Common myeloid progenitor, CD34-positive (primary cell): Measurements from ENCODE around the gene CCNH.
A peak's percentile ranks its signal among the peaks of the same experiment; 100 is the strongest.

Experiments
- CTCF ChIA-PET: fragments of 350-600 bp; sonication (Branson Sonifier 250); formaldehyde crosslinking; loops from one replicate; lab custom pipeline; 2021; ENCODE audit warnings: antibody characterized with exemption; lab: Charles Lee
- POLR2A ChIA-PET: fragments of 350-600 bp; sonication (Branson Sonifier 250); formaldehyde crosslinking; loops from one replicate; lab custom pipeline; 2021; ENCODE audit warnings: antibody characterized with exemption; lab: Charles Lee
- DNase-seq, 3 donors: peaks; one replicate each; pipeline versions ENCODE4 v3.0.0 to v3.0.0-alpha.2; 2013
- H3K27ac ChIP-seq, 2 experiments: 1 replicate in 1 of 2; 2 replicates in 1 of 2; pipeline ENCODE4 v1.7.0; 2013; ENCODE audit warnings: inconsistent platforms in 2 of 2, low read length in 2 of 2, mild to moderate bottlenecking in 2 of 2, low read depth in 1 of 2, moderate library complexity in 1 of 2; ENCODE audit not compliant: severe bottlenecking in 2 of 2, insufficient read depth in 1 of 2, poor library complexity in 1 of 2
- H3K27me3 ChIP-seq, 5 experiments: replicated peaks in 2 of 5; 1 replicate in 3 of 5; 2 replicates in 2 of 5; pipeline versions ENCODE4 v1.6.1 to v1.7.0; 2013; ENCODE audit warnings: low read length in 4 of 5, mild to moderate bottlenecking in 2 of 5, moderate library complexity in 2 of 5, inconsistent platforms in 1 of 5; ENCODE audit not compliant: insufficient read depth in 5 of 5, control insufficient read depth in 4 of 5
- H3K36me3 ChIP-seq, 4 experiments: 1 replicate in 2 of 4; 2 replicates in 2 of 4; pipeline versions ENCODE4 v1.6.1 to v1.7.0; 2013; ENCODE audit warnings: low read length in 3 of 4, control low read depth in 1 of 4, mild to moderate bottlenecking in 1 of 4; ENCODE audit not compliant: control insufficient read depth in 4 of 4, insufficient read depth in 4 of 4
- H3K4me1 ChIP-seq, 4 experiments: 1 replicate in 3 of 4; 2 replicates in 1 of 4; pipeline versions ENCODE4 v1.6.1 to v1.7.1; 2013; ENCODE audit warnings: low read length in 3 of 4, mild to moderate bottlenecking in 3 of 4, control low read depth in 1 of 4, inconsistent platforms in 1 of 4, moderate library complexity in 1 of 4; ENCODE audit not compliant: control insufficient read depth in 4 of 4, insufficient read depth in 4 of 4; ENCODE audit errors: control extremely low read depth in 1 of 4
- H3K4me3 ChIP-seq, 7 experiments: 1 replicate in 4 of 7; 2 replicates in 3 of 7; pipeline versions ENCODE4 v1.5.1 to v1.7.0; 2013; ENCODE audit warnings: mild to moderate bottlenecking in 7 of 7, low read length in 6 of 7, moderate library complexity in 6 of 7, inconsistent platforms in 2 of 7, low read depth in 2 of 7, control low read depth in 1 of 7; ENCODE audit not compliant: insufficient read depth in 4 of 7, control insufficient read depth in 1 of 7; ENCODE audit errors: extremely low read depth in 1 of 7
- H3K9me3 ChIP-seq, 5 experiments: 1 replicate in 4 of 5; 2 replicates in 1 of 5; pipeline versions ENCODE4 v1.6.1 to v1.7.1; 2013; ENCODE audit warnings: low read length in 4 of 5, mild to moderate bottlenecking in 2 of 5, inconsistent platforms in 1 of 5, low read depth in 1 of 5, moderate library complexity in 1 of 5; ENCODE audit not compliant: control insufficient read depth in 4 of 5, insufficient read depth in 2 of 5; ENCODE audit errors: control extremely low read depth in 1 of 5
- WGBS: methylation state at CpG from one replicate; pipeline ENCODE4 v1.1.5; 2013; ENCODE audit not compliant: insufficient coverage; 5-methylcytosine and 5-hydroxymethylcytosine counted together

The CCNH gene

GRCh38 chr5:87390576-87391199 lies 22.0 kb downstream of the CCNH start:
- H3K27ac ChIP-seq = no peak overlapping the region
- no peak overlapping the region for H3K4me3 ChIP-seq
- H3K9me3 ChIP-seq = no peaks in the 10 kb centered on the region
- H3K36me3 ChIP-seq = peaks cover 19 to 98% (median 58%) of the 10 kb centered on the region in 4 experiments
- ChIA-PET CTCF (interaction anchor here (1.1 to 2.1 kb wide), 2 partner anchors 9 to 13 kb away, joined by 4 to 9 read pairs; no protein-coding TSS in a partner anchor), POLR2A (interaction anchor here (0.6 kb wide), 1 partner anchor 32 kb away, joined by 3 read pairs; no protein-coding TSS in a partner anchor)
- WGBS = 98% methylated on average over 4 of the region's 5 CpGs
- no peaks in the 10 kb centered on the region for H3K4me1 ChIP-seq
- DNase-seq = no peak
- H3K27me3 ChIP-seq = no peaks in the 10 kb centered on the region

- Histone ChIP-seq H3K36me3 (peaks cover 21 to 96% (median 58%) of the 10 kb centered on the region in 4 experiments), H3K27ac (no peak overlapping the region), H3K27me3 (no peaks in the 10 kb centered on the region), H3K9me3 (no peaks in the 10 kb centered on the region), H3K4me3 (no peak overlapping the region), H3K4me1 (no peaks in the 10 kb centered on the region)
- no peak for DNase-seq
- no CpG with 5 or more reads among the region's 3 CpGs for WGBS
- ChIA-PET POLR2A (interaction anchor here (0.6 kb wide), 1 partner anchor 33 kb away, joined by 3 read pairs; no protein-coding TSS in a partner anchor), CTCF (interaction anchor here (1.1 to 2.1 kb wide), 2 partner anchors 10 to 13 kb away, joined by 4 to 9 read pairs; no protein-coding TSS in a partner anchor)
Observed at GRCh38 chr5:87390075-87390474, 22.7 kb downstream of the CCNH start.

GRCh38 chr5:87389296-87390034 lies 23.3 kb downstream of the CCNH start:
- WGBS = 96% methylated on average over 7 of the region's 14 CpGs
- no peaks in the 10 kb centered on the region for H3K4me1 ChIP-seq
- H3K27ac ChIP-seq = no peak overlapping the region

GRCh38 chr5:87388129-87388528 lies 24.6 kb downstream of the CCNH start:
- Histone ChIP-seq H3K27ac (no peak overlapping the region), H3K4me3 (no peak overlapping the region), H3K9me3 (no peaks in the 10 kb centered on the region), H3K36me3 (peaks cover 20 to 88% (median 52%) of the 10 kb centered on the region in 4 experiments), H3K4me1 (no peaks in the 10 kb centered on the region), H3K27me3 (no peaks in the 10 kb centered on the region)
- CTCF ChIA-PET = interaction anchor here (0.9 to 1.6 kb wide), 2 partner anchors 11 to 14 kb away, joined by 3 read pairs; no protein-coding TSS in a partner anchor
- no peak for DNase-seq
- WGBS = 100% methylated on average over 1 of the region's 2 CpGs
- POLR2A ChIA-PET = no interaction called here

More at GRCh38 chr5:87389296-87390034, 23.3 kb downstream of the CCNH start:
- ChIA-PET CTCF (interaction anchor here (1.6 to 2.1 kb wide), 2 partner anchors 10 to 12 kb away, joined by 3 to 9 read pairs; no protein-coding TSS in a partner anchor), POLR2A (no interaction called here)
- peaks cover 21 to 94% (median 57%) of the 10 kb centered on the region in 4 experiments for H3K36me3 ChIP-seq
- DNase-seq = no peak
- H3K9me3 ChIP-seq = no peaks in the 10 kb centered on the region
- H3K27me3 ChIP-seq = no peaks in the 10 kb centered on the region
- H3K4me3 ChIP-seq = no peak overlapping the region

GRCh38 chr5:87385802-87386201 lies 26.9 kb downstream of the CCNH start:
- DNase-seq = no peak

GRCh38 chr5:87383216-87383615 lies 29.5 kb downstream of the CCNH start:
- H3K27me3 ChIP-seq = no peaks in the 10 kb centered on the region
- peak overlapping the region in 1 of 2 experiments; percentile 18 for H3K27ac ChIP-seq
- no CpG with 5 or more reads among the region's 1 CpG for WGBS
- POLR2A ChIA-PET = interaction anchor here (0.6 kb wide), 1 partner anchor 17 kb away, joined by 6 read pairs; no protein-coding TSS in a partner anchor
- no peaks in the 10 kb centered on the region for H3K4me1 ChIP-seq
- DNase-seq = no peak
- H3K36me3 ChIP-seq = peaks cover 18 to 83% (median 43%) of the 10 kb centered on the region in 4 experiments
- H3K4me3 ChIP-seq = no peak overlapping the region
- CTCF ChIA-PET = interaction anchor here (0.6 to 1.9 kb wide), 4 partner anchors 9 to 368 kb away, joined by 3 to 9 read pairs (median 5); no protein-coding TSS in a partner anchor
- H3K9me3 ChIP-seq = no peaks in the 10 kb centered on the region

More at GRCh38 chr5:87385802-87386201, 26.9 kb downstream of the CCNH start:
- no peaks in the 10 kb centered on the region for H3K27me3 ChIP-seq
- H3K36me3 ChIP-seq = peaks cover 17 to 84% (median 48%) of the 10 kb centered on the region in 4 experiments
- ChIA-PET CTCF (interaction anchor here (1.3 to 1.6 kb wide), 2 partner anchors 14 to 17 kb away, joined by 3 to 8 read pairs; no protein-coding TSS in a partner anchor), POLR2A (no interaction called here)
- H3K4me1 ChIP-seq = no peaks in the 10 kb centered on the region
- H3K27ac ChIP-seq = no peak overlapping the region
- H3K4me3 ChIP-seq = no peak overlapping the region
- no CpG with 5 or more reads among the region's 2 CpGs for WGBS
- H3K9me3 ChIP-seq = no peaks in the 10 kb centered on the region
